HG03469 (cell line): ENCODE data around the gene GNAL.

Experiments
- ATAC-seq: cut with Tn5 transposase; IDR thresholded peaks from one replicate; pipeline ENCODE4 v1.9.1; 2021; ENCODE audit warnings: mild to moderate bottlenecking, moderate library complexity, moderate number of reproducible peaks; ENCODE audit not compliant: unreplicated experiment

Gene GNAL

GRCh38 chr18:11719621-11720020, 30.6 kb downstream of the GNAL start:
- no peak for ATAC-seq

- ATAC-seq = no peak
Observed at GRCh38 chr18:11721720-11722119, 32.7 kb downstream of the GNAL start.

GRCh38 chr18:11724781-11725180, 35.7 kb downstream of the GNAL start:
- ATAC-seq = no peak

- no peak for ATAC-seq
Observed at GRCh38 chr18:11726556-11726955, 37.5 kb downstream of the GNAL start.

GRCh38 chr18:11728249-11728648, 39.2 kb downstream of the GNAL start:
- ATAC-seq = no peak

- no peak for ATAC-seq
Observed at GRCh38 chr18:11729556-11729955, 40.5 kb downstream of the GNAL start.

- ATAC-seq = no peak
Observed at GRCh38 chr18:11733031-11733430, 44.0 kb downstream of the GNAL start.

GRCh38 chr18:11736656-11737055, 47.6 kb downstream of the GNAL start:
- no peak for ATAC-seq

GRCh38 chr18:11739893-11740292, 50.8 kb downstream of the GNAL start:
- ATAC-seq = no peak

- ATAC-seq = no peak
Observed at GRCh38 chr18:11740461-11740860, 51.4 kb downstream of the GNAL start.

GRCh38 chr18:11741505-11742145, 52.6 kb downstream of the GNAL start:
- no peak for ATAC-seq

- ATAC-seq = no peak
Observed at GRCh38 chr18:11745521-11745920, 56.5 kb downstream of the GNAL start.

GRCh38 chr18:11747286-11747685, 58.2 kb downstream of the GNAL start:
- ATAC-seq = no peak

- no peak for ATAC-seq
Observed at GRCh38 chr18:11747731-11748130, 58.7 kb downstream of the GNAL start.

- ATAC-seq = no peak
Observed at GRCh38 chr18:11749305-11749704, 60.2 kb downstream of the GNAL start.

- no peak for ATAC-seq
Observed at GRCh38 chr18:11750171-11750570, 61.1 kb downstream of the GNAL start.

GRCh38 chr18:11750581-11751310, 61.7 kb downstream of the GNAL start:
- no peak for ATAC-seq

- no peak for ATAC-seq
Observed at GRCh38 chr18:11751341-11752115, 62.5 kb downstream of the GNAL start.

- ATAC-seq = no peak
Observed at GRCh38 chr18:11752116-11752911, 63.2 kb downstream of the GNAL start.

GRCh38 chr18:11754979-11755378, 65.9 kb downstream of the GNAL start:
- no peak for ATAC-seq

GRCh38 chr18:11757084-11757590, 68.1 kb downstream of the GNAL start:
- no peak for ATAC-seq
